Kidney (tissue), 14 donors: ENCODE results near the gene AP2A1. TPM values are rescaled to one million over a fixed set of nuclear protein-coding genes. Genes with fewer than 3 reads are reported as not detected.

Experiments
- DNase-seq, 5 donors: peaks; one replicate each; pipeline ENCODE4 v3.0.0-alpha.2; 2013 to 2020
- FAIRE-seq: peaks from 2 replicates; lab custom pipeline; 2012; peaks lifted over from hg19 to GRCh38; lab: Jason Lieb, UNC
- H3K27ac ChIP-seq, 2 donors: one replicate each; pipeline ENCODE4 v1.7.0; 2013; ENCODE audit warnings: low read depth in 2 of 2, low read length in 2 of 2, inconsistent platforms in 1 of 2
- H3K27me3 ChIP-seq: one replicate; pipeline ENCODE4 v1.7.1; 2013; ENCODE audit warnings: low read length, inconsistent platforms; ENCODE audit not compliant: control insufficient read depth, insufficient read depth
- H3K36me3 ChIP-seq, 3 donors: one replicate each; pipeline versions ENCODE4 v1.7.0 to v1.7.1; 2013; ENCODE audit warnings: low read length in 3 of 3, control low read depth in 1 of 3, inconsistent platforms in 1 of 3; ENCODE audit not compliant: insufficient read depth in 3 of 3, control insufficient read depth in 2 of 3
- H3K4me1 ChIP-seq, 3 donors: one replicate each; pipeline versions ENCODE4 v1.7.0 to v1.7.1; 2013; ENCODE audit warnings: low read length in 3 of 3, inconsistent platforms in 1 of 3, low read depth in 1 of 3; ENCODE audit not compliant: control insufficient read depth in 2 of 3, insufficient read depth in 2 of 3
- H3K4me3 ChIP-seq, 3 donors: one replicate each; pipeline versions ENCODE4 v1.7.0 to v1.8.1; 2013; ENCODE audit warnings: low read length in 3 of 3, control low read depth in 1 of 3, inconsistent platforms in 1 of 3
- H3K9ac ChIP-seq, 3 donors: one replicate each; pipeline versions ENCODE4 v1.7.0 to v1.7.1; 2013; ENCODE audit warnings: low read length in 3 of 3, control low read depth in 1 of 3, inconsistent platforms in 1 of 3
- H3K9me3 ChIP-seq, 3 donors: one replicate each; pipeline versions ENCODE4 v1.7.0 to v1.7.1; 2013; ENCODE audit warnings: low read length in 3 of 3, control low read depth in 1 of 3, inconsistent platforms in 1 of 3; ENCODE audit not compliant: control insufficient read depth in 2 of 3, insufficient read depth in 1 of 3
- intact Hi-C: fragments of 100-400 bp; cut with DNase I; formaldehyde crosslinking; loops from one replicate; pipeline ENCODE4 v1.11.1; 2022
- polyA plus RNA-seq: library from polyadenylated mRNA; stranded (reverse); fragments of 350-450 nt; fragmentation: Illumina TruSeq; extraction: RNeasy Lipid Tissue Mini Kit (QIAGEN cat#74804); gene quantifications from one replicate; pipeline ENCODE4 v1.2.3, GENCODE V29; 2014; ENCODE audit warnings: low read depth, low replicate concordance; ENCODE audit not compliant: insufficient read depth
- total RNA-seq: library from RNA; stranded (reverse); fragmentation: NEBNext Ultra II Directional; extraction: Animal tissue kit (Norgen Biotek cat#: 25700); gene quantifications from one replicate; pipeline ENCODE4 v1.2.1, GENCODE V29; 2021
- TF ChIP-seq, protein P1 (sequence below): IDR thresholded peaks from 3 replicates; pipeline ENCODE4 v1.5.1; 2012; ENCODE audit warnings: mild to moderate bottlenecking, moderate library complexity, borderline replicate concordance; ENCODE audit not compliant: insufficient read depth; ENCODE audit errors: extremely low read depth
- donor health status: control.
- donor health status: control.
- donor health status: control.
- donor health status: control.
- donor health status: control.
- donor health status: DM: yes; HTN: yes; CAD: no.
- donor health status: Normal renal cell carcinoma (clear cell type).

Gene AP2A1
- total and polyA plus RNA-seq, 2 donors from 2014 or later = 32.0 to 70.0 TPM

DNA sequence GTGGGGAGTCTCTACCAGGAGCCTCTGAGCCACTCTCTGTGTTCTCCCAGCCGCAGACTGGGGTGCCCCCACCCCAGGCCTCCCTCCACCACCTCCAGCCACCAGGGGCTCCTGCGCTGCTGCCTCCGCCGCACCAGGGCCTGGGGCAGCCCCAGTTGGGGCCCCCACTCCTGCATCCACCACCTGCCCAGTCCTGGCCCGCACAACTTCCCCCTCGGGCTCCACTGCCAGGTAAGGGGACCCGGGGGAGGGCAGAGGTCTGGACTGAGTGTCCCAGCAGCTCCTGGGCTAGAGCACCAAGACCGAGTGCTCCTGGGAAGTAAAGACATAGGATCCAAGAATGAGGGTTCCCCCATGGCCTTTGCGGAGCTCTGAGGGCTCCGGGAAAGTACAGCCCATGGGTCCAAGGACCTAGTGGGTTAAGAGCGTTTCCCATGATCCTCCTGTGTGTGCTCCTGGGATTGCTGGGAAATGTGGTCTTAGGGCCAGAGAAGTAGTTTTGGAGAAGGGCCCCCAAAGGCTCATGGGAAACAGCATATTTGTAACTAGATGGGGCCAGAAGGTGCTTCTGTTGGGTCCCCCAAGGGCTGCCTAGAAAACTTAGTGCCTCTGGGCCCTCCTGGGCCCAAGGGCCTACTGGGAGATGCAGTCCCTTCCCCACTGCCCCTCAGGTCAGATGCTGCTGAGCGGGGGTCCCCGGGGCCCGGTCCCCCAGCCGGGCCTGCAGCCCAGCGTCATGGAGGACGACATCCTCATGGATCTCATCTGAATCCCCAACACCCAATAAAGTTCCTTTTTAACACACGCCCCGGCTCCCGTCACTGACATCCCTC, 69.6 kb downstream of the AP2A1 start:
- intact Hi-C loops = no loop called here

DNA sequence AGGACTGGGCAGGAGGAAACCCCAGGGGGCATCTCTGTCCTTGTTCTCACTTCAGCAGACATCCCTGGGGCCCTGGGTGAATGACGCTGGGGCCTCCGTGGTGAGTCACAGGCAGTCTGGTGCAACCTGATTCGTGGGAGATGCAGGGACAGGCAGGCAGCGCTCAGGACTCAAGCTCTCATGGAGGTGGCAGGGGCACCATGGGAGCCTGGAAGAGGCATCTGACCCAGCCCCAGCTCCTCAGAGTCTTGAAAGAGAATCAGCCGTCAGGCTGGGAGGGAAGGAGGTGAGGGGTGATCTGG, 70.2 kb downstream of the AP2A1 start:
- DNase-seq = no peak
- H3K9me3 ChIP-seq = no peaks in the 10 kb centered on the region
- no peaks in the 10 kb centered on the region for H3K27me3 ChIP-seq
- intact Hi-C loops = no loop called here
- H3K4me3 ChIP-seq = no peak overlapping the region
- no peak for FAIRE-seq
- TF ChIP-seq, protein P1, sequence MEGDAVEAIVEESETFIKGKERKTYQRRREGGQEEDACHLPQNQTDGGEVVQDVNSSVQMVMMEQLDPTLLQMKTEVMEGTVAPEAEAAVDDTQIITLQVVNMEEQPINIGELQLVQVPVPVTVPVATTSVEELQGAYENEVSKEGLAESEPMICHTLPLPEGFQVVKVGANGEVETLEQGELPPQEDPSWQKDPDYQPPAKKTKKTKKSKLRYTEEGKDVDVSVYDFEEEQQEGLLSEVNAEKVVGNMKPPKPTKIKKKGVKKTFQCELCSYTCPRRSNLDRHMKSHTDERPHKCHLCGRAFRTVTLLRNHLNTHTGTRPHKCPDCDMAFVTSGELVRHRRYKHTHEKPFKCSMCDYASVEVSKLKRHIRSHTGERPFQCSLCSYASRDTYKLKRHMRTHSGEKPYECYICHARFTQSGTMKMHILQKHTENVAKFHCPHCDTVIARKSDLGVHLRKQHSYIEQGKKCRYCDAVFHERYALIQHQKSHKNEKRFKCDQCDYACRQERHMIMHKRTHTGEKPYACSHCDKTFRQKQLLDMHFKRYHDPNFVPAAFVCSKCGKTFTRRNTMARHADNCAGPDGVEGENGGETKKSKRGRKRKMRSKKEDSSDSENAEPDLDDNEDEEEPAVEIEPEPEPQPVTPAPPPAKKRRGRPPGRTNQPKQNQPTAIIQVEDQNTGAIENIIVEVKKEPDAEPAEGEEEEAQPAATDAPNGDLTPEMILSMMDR = no peak
- H3K4me1 ChIP-seq = no peaks in the 10 kb centered on the region
- no peak overlapping the region for H3K27ac ChIP-seq
- H3K36me3 ChIP-seq = peaks cover 2 to 34% (median 18%) of the 10 kb centered on the region in 3 donors
- H3K9ac ChIP-seq = no peak overlapping the region

More for the DNA sequence above, 69.6 kb downstream of the AP2A1 start:
- DNase-seq (no peak), FAIRE-seq (no peak)
- Histone ChIP-seq H3K36me3 (peaks cover 2 to 36% (median 19%) of the 10 kb centered on the region in 3 donors), H3K4me1 (no peaks in the 10 kb centered on the region), H3K9ac (no peak overlapping the region), H3K4me3 (no peak overlapping the region), H3K27me3 (no peaks in the 10 kb centered on the region), H3K9me3 (no peaks in the 10 kb centered on the region), H3K27ac (no peak overlapping the region)
- TF ChIP-seq, protein P1 = no peak

DNA sequence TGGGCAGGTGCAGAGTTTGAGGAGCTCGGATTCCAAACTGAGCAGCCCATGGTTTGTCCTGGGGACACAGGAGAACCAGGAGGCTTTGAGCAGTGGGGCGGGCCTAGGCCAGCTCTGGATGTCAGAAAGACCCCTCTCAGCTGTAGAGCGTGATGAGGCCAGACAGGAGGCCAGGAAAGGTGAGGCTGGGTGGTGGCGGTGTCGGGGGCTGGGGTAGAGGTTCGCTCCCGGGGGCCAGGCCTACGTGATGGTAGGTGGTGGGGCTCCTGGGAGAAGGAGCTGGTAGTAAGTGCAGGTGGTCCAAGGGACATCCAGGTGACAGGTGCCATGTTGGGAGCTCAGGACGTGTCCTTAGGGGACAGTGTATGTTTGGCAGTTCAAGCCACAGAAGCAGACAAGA, 70.6 kb downstream of the AP2A1 start:
- no peaks in the 10 kb centered on the region for H3K4me1 ChIP-seq
- intact Hi-C loops = no loop called here
- no peaks in the 10 kb centered on the region for H3K27me3 ChIP-seq
- DNase-seq (no peak), FAIRE-seq (no peak)
- peaks cover 2 to 30% (median 17%) of the 10 kb centered on the region in 3 donors for H3K36me3 ChIP-seq
- H3K9me3 ChIP-seq = no peaks in the 10 kb centered on the region
- no peak overlapping the region for H3K4me3 ChIP-seq
- H3K27ac ChIP-seq = no peak overlapping the region
- no peak overlapping the region for H3K9ac ChIP-seq
- TF ChIP-seq, protein P1 = no peak
